ENCODE results near the gene ONECUT2.

The ONECUT2 gene

DNA sequence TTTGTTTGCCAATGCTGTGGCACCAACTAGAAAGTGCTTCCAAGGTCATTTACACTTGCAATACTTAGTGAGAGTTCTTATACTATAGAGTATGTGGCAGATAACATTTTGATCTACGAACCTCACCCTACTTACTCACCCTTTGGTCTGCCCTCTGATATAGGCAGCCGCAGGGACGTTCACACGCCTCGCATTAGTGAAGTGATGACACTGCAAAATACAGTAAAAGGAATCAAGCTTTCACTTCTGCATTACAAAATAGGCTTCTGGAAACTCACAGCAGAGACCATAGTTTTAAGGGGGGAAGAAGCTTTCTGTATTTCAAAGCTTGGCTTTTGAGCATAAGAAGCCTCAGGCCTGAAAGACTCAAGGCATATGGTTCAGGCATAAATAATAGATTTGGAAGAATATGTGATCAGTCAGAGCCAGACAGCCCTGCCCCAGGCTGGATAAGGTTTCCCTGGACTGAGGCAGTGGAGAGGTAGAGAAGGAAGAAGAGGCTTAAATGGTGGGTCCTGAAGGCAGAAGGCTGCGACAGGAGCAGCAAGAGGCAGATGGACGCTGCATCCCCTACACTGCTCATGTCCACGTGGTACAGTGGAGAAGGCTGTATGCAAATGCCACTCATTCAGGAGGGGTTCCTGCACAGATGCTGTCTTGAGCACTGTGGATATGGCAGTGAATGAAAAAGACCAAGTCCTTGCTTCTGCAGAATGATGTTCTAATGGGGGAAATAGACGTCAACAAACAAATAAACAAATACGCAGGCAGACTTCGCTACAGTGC is 88.2 kb downstream of the ONECUT2 start:
- in situ Hi-C loops (cut with MboI; ENCODE audit: low sequenced_read_pairs), result no loop called here

GRCh38 chr18:57527556-57528229 is 92.5 kb downstream of the ONECUT2 start:
- in situ Hi-C loops (cut with MboI; ENCODE audit: low sequenced_read_pairs), result no loop called here

DNA sequence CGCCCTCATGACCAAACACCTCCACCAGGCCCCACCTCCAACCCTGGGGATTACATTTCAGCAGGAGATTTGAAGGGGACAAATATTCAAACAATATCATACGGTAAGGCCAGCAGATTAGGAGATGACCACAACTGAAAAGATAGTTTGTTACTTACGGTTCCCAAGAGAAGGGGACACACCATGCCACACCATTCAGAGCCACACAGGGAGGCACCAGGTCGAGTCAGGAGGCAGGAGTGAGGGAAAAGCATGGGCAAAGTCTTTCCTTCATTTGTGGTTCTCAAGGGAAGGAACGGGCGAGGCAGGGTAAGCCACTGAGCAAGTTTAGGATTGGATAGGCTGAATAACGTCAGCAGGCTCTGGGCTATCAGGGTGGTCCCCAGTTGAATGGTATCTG is 94.0 kb downstream of the ONECUT2 start:
- in situ Hi-C loops (cut with MboI; ENCODE audit: low sequenced_read_pairs), result no loop called here

DNA sequence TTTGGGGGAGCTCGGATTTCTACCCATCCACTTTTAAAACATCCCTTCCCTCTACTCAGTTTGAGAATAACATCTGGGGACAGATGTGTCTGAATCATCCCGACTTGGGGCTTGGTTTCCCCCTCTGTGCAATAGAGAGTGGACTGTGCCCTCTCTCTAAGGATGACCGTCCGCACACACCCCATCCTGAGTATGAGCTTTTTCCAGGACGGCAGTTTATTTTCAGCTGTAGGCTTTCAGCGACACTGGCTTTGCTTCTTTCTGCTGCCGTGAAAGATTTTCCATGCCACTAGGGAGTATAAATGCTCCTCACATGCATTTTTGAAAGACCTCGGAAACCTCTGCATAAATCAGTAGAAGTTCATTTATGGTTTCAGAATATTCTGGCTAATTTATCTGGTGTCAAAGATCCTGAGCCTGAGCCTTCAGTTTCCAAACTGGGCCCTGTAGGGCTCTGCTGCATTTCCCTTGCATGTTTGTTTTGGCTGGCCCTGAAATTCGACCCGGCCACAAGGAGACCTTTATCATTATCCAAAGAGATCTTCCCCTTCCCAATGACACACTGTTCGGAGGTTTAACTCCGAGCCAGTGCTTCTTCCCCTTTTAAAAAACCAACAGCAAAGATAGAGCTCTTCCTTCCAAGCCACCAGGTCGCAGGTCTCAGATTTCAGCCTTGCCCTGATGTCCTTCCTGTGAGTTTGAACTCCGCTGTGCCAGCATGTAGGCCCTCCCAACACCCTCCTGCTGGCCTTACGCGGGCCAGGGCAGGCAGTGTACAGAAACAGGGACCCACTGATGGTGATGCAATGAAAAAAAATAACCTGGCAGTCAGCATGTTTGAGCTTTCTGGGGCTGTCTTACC is 98.1 kb downstream of the ONECUT2 start:
- in situ Hi-C loops (cut with MboI; ENCODE audit: low sequenced_read_pairs), result no loop called here

GRCh38 chr18:57533868-57534510 is 98.8 kb downstream of the ONECUT2 start:
- in situ Hi-C loops (cut with MboI; ENCODE audit: low sequenced_read_pairs), result no loop called here

DNA sequence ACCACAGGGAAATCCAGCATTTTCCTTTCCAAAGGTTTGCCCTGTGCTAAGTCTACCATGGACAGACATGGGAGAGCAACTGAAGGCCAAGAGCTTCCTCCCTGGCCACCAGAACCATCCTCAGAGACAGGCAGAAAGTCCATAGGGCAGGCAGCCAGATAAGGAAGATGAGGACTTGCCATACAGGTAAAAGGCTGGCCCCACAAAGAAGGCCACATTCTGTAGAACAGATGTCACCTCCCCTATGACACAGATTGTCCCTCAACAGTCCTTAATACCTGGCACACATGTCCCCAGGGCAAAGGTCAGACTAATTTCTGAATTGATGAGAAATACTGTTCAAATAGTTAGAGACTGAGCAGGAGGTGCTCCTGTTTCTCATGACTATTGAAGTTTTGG is 99.3 kb downstream of the ONECUT2 start:
- in situ Hi-C loops (cut with MboI; ENCODE audit: low sequenced_read_pairs), result no loop called here

GRCh38 chr18:57538614-57539013 is 103.4 kb downstream of the ONECUT2 start:
- in situ Hi-C loops (cut with MboI; ENCODE audit: low sequenced_read_pairs), result no loop called here

GRCh38 chr18:57539702-57540101 is 104.5 kb downstream of the ONECUT2 start:
- in situ Hi-C loops (cut with MboI; ENCODE audit: low sequenced_read_pairs), result no loop called here
